ENCODE measurements around the gene MBD3L5.
"Not testable (repeated sequence)": the region's sequence is repeated elsewhere in the genome, so short reads cannot be mapped to it uniquely, and the experiment has no call there.

Gene MBD3L5

DNA sequence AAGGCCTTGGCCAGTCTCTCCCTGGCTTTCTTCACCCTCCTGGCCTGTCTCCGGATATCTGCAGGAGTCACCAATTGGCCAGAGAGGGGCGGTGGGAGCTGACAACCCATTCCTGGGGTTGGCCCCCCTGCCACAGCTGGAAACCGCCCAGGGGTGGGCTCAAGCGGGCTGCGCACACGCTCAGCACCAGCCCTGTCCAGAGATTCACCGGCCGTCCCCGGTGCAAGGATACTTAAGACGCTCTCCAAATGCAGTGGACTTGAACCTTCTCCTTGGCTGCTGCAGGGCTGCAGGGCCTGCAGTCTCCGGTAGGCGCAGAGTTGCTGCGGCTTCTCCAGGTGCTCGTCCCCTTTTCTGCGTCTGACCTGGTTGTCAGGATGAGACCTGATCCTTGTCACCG lies 26.0 kb downstream of the MBD3L5 start:
- H3K9me3 ChIP-seq (ENCODE audit: insufficient read depth, low read depth, low read length); H4K20me1 ChIP-seq (ENCODE audit: insufficient read depth, low read length, poor library complexity, severe bottlenecking); H3K79me2 ChIP-seq (ENCODE audit: insufficient read depth, low read length); H3K9me2 ChIP-seq (replicated peaks; ENCODE audit: low read depth, low read length); H3F3A ChIP-seq (ENCODE audit: low read depth); H3K4me1 ChIP-seq (ENCODE audit: insufficient read depth, low read length, poor library complexity, severe bottlenecking); H3K4me3 ChIP-seq (ENCODE audit: low read length, poor library complexity, severe bottlenecking); H3K27me3 ChIP-seq (ENCODE audit: insufficient read depth, low read length, poor library complexity, severe bottlenecking); H3K9ac ChIP-seq (ENCODE audit: low read depth, low read length, poor library complexity, severe bottlenecking); H3K4me2 ChIP-seq (ENCODE audit: low read depth, low read length, poor library complexity, severe bottlenecking); H3K36me3 ChIP-seq (ENCODE audit: insufficient read depth, low read length); H2AFZ ChIP-seq (ENCODE audit: low read length): not testable (repeated sequence)

DNA sequence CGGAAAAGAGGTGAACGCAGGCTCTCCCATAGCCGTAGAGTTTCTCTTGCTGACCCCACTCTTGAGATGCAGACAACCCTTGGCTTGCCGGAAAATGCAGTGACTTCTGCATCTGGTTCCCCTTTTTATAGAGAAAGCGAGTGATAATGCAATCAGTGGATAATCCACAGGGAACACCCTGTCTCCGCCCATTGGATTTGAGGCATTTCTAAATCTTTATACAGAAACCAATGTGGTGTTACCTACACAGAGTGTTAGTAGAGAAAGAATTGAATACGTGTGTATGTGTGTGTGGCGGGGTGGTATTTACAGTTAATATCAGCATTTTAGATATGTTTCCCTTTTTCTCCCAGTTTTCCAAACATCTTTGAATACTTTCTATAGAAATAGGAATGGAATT lies 28.2 kb downstream of the MBD3L5 start, which contains the start of gene MBD3L3:
MBD3L3 (minus strand) TSS at position 101 of the 400 bp plus-strand sequence; CDS start at position 30, 71 bp downstream.
- not testable (repeated sequence) for H3K9ac ChIP-seq (ENCODE audit: low read depth, low read length, poor library complexity, severe bottlenecking); H3K4me1 ChIP-seq (ENCODE audit: insufficient read depth, low read length, poor library complexity, severe bottlenecking); H3K9me2 ChIP-seq (replicated peaks; ENCODE audit: low read depth, low read length); H3F3A ChIP-seq (ENCODE audit: low read depth); H2AFZ ChIP-seq (ENCODE audit: low read length); H3K9me3 ChIP-seq (ENCODE audit: insufficient read depth, low read depth, low read length); H3K4me3 ChIP-seq (ENCODE audit: low read length, poor library complexity, severe bottlenecking); H3K36me3 ChIP-seq (ENCODE audit: insufficient read depth, low read length); H3K79me2 ChIP-seq (ENCODE audit: insufficient read depth, low read length); H3K27me3 ChIP-seq (ENCODE audit: insufficient read depth, low read length, poor library complexity, severe bottlenecking); H4K20me1 ChIP-seq (ENCODE audit: insufficient read depth, low read length, poor library complexity, severe bottlenecking); H3K4me2 ChIP-seq (ENCODE audit: low read depth, low read length, poor library complexity, severe bottlenecking)

DNA sequence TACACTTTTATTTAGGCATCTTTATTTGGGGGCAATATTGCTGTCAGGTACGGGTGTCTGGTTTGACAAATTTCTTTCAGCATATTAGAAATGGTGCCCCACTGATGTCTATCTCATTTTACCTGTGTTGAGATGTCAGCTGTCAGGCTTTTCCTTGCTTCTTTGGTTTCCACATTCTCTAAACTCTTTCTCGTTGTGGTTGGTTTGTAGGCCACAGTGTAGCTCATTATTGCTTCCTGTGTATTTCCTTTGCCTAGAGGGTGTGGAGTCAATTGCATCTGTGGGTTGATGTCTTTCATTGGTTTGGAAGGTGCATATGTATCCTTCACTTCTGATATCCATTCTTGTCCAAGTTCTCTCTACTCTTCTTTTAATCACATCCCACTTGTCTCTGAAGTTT lies 29.6 kb downstream of the MBD3L5 start:
- H3K9ac ChIP-seq (ENCODE audit: low read depth, low read length, poor library complexity, severe bottlenecking); H3F3A ChIP-seq (ENCODE audit: low read depth); H3K4me1 ChIP-seq (ENCODE audit: insufficient read depth, low read length, poor library complexity, severe bottlenecking); H3K9me3 ChIP-seq (ENCODE audit: insufficient read depth, low read depth, low read length); H2AFZ ChIP-seq (ENCODE audit: low read length); H3K9me2 ChIP-seq (replicated peaks; ENCODE audit: low read depth, low read length); H3K27me3 ChIP-seq (ENCODE audit: insufficient read depth, low read length, poor library complexity, severe bottlenecking); H3K4me2 ChIP-seq (ENCODE audit: low read depth, low read length, poor library complexity, severe bottlenecking); H3K36me3 ChIP-seq (ENCODE audit: insufficient read depth, low read length); H3K79me2 ChIP-seq (ENCODE audit: insufficient read depth, low read length); H4K20me1 ChIP-seq (ENCODE audit: insufficient read depth, low read length, poor library complexity, severe bottlenecking); H3K4me3 ChIP-seq (ENCODE audit: low read length, poor library complexity, severe bottlenecking): not testable (repeated sequence)

DNA sequence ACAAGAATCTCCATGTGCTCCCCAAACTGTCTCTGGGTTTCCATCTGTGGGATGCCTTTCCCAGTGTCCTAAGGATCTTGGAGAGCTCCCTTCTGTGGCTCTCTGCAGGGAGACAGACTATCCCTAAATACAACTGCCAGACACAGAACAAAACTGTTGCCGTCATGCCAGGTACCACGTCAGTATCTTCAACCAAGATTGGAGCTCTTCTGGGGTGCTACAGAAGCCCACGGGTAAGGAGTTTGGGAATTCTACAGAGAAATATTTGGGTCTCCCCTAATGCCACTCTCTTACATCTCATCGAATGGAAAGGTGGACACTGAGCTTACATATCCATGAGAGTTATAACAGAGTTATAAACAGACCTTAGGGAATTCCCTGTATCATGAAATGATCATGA lies 33.0 kb downstream of the MBD3L5 start:
- TF ChIP-seq, protein P1, sequence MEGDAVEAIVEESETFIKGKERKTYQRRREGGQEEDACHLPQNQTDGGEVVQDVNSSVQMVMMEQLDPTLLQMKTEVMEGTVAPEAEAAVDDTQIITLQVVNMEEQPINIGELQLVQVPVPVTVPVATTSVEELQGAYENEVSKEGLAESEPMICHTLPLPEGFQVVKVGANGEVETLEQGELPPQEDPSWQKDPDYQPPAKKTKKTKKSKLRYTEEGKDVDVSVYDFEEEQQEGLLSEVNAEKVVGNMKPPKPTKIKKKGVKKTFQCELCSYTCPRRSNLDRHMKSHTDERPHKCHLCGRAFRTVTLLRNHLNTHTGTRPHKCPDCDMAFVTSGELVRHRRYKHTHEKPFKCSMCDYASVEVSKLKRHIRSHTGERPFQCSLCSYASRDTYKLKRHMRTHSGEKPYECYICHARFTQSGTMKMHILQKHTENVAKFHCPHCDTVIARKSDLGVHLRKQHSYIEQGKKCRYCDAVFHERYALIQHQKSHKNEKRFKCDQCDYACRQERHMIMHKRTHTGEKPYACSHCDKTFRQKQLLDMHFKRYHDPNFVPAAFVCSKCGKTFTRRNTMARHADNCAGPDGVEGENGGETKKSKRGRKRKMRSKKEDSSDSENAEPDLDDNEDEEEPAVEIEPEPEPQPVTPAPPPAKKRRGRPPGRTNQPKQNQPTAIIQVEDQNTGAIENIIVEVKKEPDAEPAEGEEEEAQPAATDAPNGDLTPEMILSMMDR (conservative IDR thresholded peaks at IDR 0.05; ENCODE audit: low read length) = no peak
- no peak for TF ChIP-seq EZH2phosphoT487 (IDR thresholded peaks at IDR 0.05; ENCODE audit: borderline replicate concordance)
- no peaks in the 10 kb centered on the region for H3K9me2 ChIP-seq (replicated peaks; ENCODE audit: low read depth, low read length)
- H3K4me2 ChIP-seq (ENCODE audit: low read depth, low read length, poor library complexity, severe bottlenecking) = no peak overlapping the region
- H3K4me3 ChIP-seq (ENCODE audit: low read length, poor library complexity, severe bottlenecking) = no peak overlapping the region
- no peaks in the 10 kb centered on the region for H4K20me1 ChIP-seq (ENCODE audit: insufficient read depth, low read length, poor library complexity, severe bottlenecking)
- H3K9ac ChIP-seq (ENCODE audit: low read depth, low read length, poor library complexity, severe bottlenecking) = no peak overlapping the region
- no peaks in the 10 kb centered on the region; the same call in 1 of the 2 replicates for H3F3A ChIP-seq (ENCODE audit: low read depth)
- no peaks in the 10 kb centered on the region for H3K27me3 ChIP-seq (ENCODE audit: insufficient read depth, low read length, poor library complexity, severe bottlenecking)
- H3K79me2 ChIP-seq (ENCODE audit: insufficient read depth, low read length) = no peaks in the 10 kb centered on the region
- H2AFZ ChIP-seq (ENCODE audit: low read length) = no peak overlapping the region
- H3K36me3 ChIP-seq (ENCODE audit: insufficient read depth, low read length) = no peaks in the 10 kb centered on the region
- no peaks in the 10 kb centered on the region for H3K9me3 ChIP-seq (ENCODE audit: insufficient read depth, low read depth, low read length)
- no peaks in the 10 kb centered on the region for H3K4me1 ChIP-seq (ENCODE audit: insufficient read depth, low read length, poor library complexity, severe bottlenecking)
